GM18498 (cell line): ENCODE measurements around the gene NUBP2.
"Not testable (repeated sequence)": the region's sequence is repeated elsewhere in the genome, so short reads cannot be mapped to it uniquely, and the experiment has no call there.

Experiments used
- ATAC-seq: cut with Tn5 transposase; IDR thresholded peaks from one replicate; pipeline ENCODE4 v1.9.1; 2021; ENCODE audit warnings: mild to moderate bottlenecking, moderate library complexity; ENCODE audit not compliant: unreplicated experiment

NUBP2 gene

GRCh38 chr16:1794908-1795666 is 12.3 kb downstream of the NUBP2 start:
- ATAC-seq = no peak

DNA sequence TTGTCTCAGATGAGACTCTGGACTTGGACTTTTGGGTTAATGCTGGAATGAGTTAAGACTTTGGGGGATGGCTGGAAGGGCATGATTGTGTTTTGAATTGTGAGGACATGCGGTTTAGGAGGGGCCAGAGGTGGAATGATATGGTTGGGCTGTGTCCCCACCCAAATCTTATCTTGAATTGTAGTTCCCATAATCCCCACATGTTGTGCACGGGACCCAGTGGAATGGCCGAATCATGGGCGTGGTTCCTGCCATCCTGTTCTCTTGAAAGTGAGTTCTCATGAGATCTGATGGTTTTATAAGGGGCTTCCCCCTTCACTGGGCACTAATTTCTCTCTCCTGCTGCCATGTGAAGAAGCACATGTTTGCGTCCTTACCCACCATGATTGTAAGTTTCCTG is 16.5 kb downstream of the NUBP2 start:
- not testable (repeated sequence) for ATAC-seq

DNA sequence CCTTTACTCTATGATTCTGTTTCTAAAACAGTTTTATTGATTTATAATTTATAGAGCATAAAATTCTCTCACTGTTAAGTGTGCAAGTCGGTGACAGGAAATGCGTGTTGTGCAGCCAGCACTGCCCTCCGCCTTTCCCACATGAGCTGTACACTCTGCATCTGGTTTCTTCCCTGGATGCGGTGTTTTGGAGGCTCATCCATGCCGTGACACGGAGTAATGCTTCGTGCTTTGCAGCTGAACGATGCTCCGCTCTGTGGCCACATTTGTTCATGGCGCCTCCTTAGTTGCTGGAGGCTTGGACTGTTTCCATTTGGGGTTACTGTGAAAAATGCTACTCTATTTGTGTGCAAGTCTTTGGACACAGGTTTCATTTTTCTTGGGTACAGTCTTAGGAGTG is 17.9 kb downstream of the NUBP2 start:
- no peak for ATAC-seq

- no peak for ATAC-seq
Observed at GRCh38 chr16:1807626-1808025, 24.9 kb downstream of the NUBP2 start.

DNA sequence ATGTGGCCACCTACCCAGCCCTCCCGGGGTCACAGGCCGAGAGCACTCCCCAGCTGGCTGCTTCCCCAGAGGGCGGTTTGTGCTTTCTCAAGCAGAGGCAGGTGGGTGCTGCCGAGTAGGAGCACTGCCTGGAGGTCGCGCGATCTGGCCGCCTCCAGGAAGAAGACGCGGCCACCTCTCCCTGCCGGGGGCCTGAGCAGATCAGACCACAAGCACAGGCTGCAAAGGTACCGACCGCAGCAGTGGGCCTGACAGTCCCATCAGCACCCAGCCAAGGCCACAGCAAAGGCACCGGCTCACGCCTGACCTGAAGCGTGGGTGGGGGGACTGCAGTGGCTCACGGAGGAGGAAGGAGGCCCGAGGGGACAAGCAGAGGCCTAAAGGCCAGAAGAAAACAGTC is 25.9 kb downstream of the NUBP2 start:
- ATAC-seq = no peak

GRCh38 chr16:1809281-1809801 is 26.6 kb downstream of the NUBP2 start:
- ATAC-seq = no peak

GRCh38 chr16:1810106-1810505 is 27.3 kb downstream of the NUBP2 start:
- no peak for ATAC-seq

GRCh38 chr16:1810536-1810935 is 27.8 kb downstream of the NUBP2 start:
- ATAC-seq = no peak

GRCh38 chr16:1812732-1813163 is 30.0 kb downstream of the NUBP2 start:
- ATAC-seq = no peak

- ATAC-seq = no peak
Observed at GRCh38 chr16:1815461-1815860, 32.7 kb downstream of the NUBP2 start.

GRCh38 chr16:1816396-1817275 is 33.9 kb downstream of the NUBP2 start:
- no peak for ATAC-seq

GRCh38 chr16:1817276-1817589 is 34.5 kb downstream of the NUBP2 start:
- no peak for ATAC-seq

- ATAC-seq = no peak
Observed at GRCh38 chr16:1817716-1818115, 35.0 kb downstream of the NUBP2 start.

DNA sequence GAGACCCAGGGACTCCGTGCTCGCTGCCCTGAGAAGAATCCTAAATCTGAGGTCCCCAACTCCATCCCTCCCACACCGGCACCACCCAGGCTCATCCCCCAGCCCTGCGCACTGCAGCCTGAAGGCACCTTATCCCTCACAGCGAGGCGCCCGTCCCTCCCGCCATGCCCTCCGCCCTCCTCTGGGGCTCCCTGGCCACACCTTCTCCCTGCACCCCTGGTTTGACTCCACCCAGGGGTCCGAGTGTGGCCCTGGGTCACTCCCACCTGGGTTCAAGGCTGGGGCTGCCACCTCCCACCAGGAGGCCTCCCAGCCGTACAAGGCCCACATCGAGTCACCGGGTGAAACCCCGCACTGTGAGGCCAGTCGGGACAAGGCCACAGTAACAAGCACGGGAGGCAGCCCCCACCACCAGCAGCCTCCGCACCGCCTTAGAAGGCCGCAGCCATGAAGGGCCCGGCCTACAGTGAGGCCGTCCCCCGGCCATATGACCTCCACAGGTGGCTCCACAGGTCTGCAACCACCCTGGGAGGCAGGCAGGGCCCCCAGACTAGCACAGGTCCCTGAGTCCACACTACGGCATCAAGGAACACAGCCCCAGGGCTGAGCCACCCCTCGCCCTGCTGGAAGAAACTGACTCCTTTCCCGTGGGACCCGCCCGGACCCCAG is 35.6 kb downstream of the NUBP2 start:
- no peak for ATAC-seq

DNA sequence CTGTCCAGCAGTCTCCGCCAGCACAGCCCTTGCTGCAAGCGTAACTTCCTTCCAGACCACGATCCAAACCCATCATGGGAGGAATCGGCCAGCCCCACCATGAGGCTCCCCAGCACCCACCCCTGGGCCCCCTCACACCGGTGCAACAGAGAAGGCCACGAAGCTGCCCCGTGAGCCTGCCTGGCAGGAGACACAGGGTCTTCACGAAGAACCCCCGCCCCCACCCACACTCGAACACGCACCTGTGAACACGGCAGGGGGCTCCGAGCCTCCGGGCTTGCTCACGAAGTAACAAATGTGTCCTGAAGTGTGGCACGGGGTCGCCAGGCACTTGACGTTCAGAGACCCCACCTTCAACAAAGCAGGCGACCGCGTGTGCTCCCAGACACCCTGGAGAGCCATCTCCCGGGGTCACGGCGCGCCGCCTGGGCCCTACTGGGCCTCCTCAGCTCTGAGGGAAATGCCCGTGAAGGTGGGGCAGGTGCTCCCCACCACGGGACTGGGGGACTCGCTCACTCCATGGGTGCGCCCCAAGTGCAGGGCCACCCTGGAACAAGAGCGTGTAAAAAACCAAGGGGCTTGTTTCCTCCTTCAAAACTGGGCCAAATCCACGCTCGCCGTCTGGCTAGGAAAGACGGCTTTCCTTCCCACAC is 36.2 kb downstream of the NUBP2 start:
- ATAC-seq = no peak

DNA sequence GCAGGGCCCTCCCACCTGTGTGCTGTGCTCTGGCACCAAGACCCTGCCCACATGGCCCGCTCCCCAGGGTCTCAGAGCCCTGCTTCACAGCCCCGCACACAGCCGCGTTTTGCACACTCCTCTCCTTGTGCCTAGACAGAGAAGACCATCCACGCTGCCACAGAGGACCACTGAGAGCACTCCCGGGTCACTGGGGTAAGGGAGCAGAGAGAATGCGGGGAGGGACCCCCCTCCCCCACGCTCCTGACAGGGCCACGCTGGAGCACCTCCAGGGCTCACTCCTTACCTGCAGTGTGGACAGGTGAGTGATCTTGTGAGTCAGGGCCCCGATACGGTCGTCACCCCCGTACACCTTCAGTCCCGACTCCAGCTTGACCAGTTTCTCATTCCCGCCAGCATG is 36.9 kb downstream of the NUBP2 start:
- ATAC-seq = no peak

GRCh38 chr16:1820096-1820945 is 37.6 kb downstream of the NUBP2 start:
- no peak for ATAC-seq

DNA sequence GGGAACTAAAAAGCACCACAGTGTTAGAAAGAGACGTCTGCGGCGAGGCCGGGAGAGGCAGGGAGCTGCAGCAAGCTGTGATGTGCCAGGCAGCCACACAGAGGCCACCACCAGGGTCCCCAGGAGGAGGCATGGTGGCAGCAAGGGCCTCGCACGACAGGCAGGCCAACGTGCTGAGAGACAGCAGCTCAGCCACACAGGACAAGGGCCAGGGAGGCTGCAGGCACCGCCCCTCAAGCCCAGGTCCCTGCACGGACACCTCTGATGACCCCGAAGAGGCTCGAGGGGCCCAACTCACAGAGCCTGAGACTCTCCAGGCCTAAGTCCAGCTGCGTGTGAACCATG is 38.2 kb downstream of the NUBP2 start:
- ATAC-seq = no peak

DNA sequence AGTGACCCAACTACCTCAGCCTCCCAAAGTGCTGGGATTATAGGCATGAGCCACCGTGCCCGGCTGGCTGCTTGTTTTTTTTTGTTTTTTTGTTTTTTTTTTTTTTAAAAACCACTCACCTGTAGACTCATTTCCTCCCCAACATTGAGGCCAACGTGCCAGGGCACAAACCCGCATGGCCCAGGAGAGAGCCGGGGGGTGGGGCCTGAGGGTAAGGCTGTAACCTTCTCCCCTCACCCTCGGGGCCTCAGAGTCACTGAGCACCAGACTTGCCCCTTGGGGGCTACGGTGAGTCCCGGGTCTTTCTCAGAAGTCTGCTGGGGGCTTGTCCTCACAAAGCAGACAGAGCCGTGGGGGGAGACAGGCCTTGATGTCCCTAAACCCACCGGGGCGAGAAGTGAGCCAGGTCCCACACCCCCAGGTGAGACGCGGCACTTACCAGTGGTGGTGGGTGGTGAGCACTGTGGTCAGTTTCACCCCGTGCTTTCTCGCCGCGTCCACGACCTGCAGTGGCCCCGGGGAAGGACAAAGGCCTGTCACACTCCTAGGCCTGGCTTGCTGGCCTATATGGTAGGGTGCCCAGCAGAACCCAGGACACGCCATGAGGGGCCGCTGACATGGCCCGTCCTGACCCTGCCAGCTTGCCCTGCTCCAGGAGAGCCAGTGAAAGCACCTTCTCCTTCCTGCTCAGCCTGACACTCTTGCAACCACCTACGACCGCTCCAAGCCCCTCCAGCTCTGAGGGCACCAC is 39.3 kb downstream of the NUBP2 start:
- ATAC-seq = no peak
